SK-N-SH treated with all-trans-retinoic acid at 6 μM for 48 hours (cell line): ENCODE measurements around the gene TST.

Source experiments
- ATAC-seq: fragments of 200-7000 bp; cut with Tn5 transposase; 3 replicates; pipeline ENCODE4 v1.9.1; 2020; ENCODE audit warnings: mild to moderate bottlenecking, moderate library complexity
- ARNTL ChIP-seq: fragments of 450-650 bp; formaldehyde crosslinking; IDR thresholded peaks from 2 replicates; pipeline ENCODE4 v1.5.0; 2020; ENCODE audit warnings: low read depth, mild to moderate bottlenecking, moderate library complexity, borderline replicate concordance
- BACH2 ChIP-seq: fragments of 250-450 bp; sonication (Bioruptor Pico); IDR thresholded peaks from 2 replicates; pipeline ENCODE4 v1.9.0; 2021; ENCODE audit warnings: mild to moderate bottlenecking, borderline replicate concordance
- ESRRG ChIP-seq: fragments of 250-450 bp; sonication (Bioruptor Pico); IDR thresholded peaks from 2 replicates; pipeline ENCODE4 v1.6.1; 2021; ENCODE audit warnings: mild to moderate bottlenecking
- GLIS3 ChIP-seq: fragments of 250-450 bp; sonication (Bioruptor Pico); IDR thresholded peaks from 2 replicates; pipeline ENCODE4 v1.5.0; 2020; ENCODE audit warnings: mild to moderate bottlenecking, moderate library complexity
- ISL1 ChIP-seq: fragments of 250-450 bp; sonication (Bioruptor Pico); IDR thresholded peaks from 2 replicates; pipeline ENCODE4 v2.1.2; 2022; ENCODE audit warnings: mild to moderate bottlenecking, moderate library complexity
- OSR1 ChIP-seq: fragments of 250-450 bp; sonication (Bioruptor Pico); IDR thresholded peaks from 2 replicates; pipeline ENCODE4 v1.8.0; 2022; ENCODE audit warnings: moderate library complexity, mild to moderate bottlenecking, inconsistent platforms
- PPARA ChIP-seq: fragments of 250-450 bp; sonication (Bioruptor Pico); IDR thresholded peaks from 2 replicates; pipeline ENCODE4 v1.5.0; 2020; ENCODE audit warnings: mild to moderate bottlenecking, borderline replicate concordance
- RARB ChIP-seq: fragments of 250-450 bp; sonication (Bioruptor Pico); IDR thresholded peaks from 2 replicates; pipeline ENCODE4 v1.8.0; 2021; ENCODE audit warnings: mild to moderate bottlenecking, moderate library complexity
- SNAI2 ChIP-seq: fragments of 250-450 bp; sonication (Bioruptor Pico); IDR thresholded peaks from 2 replicates; pipeline ENCODE4 v1.5.0; 2020; ENCODE audit warnings: mild to moderate bottlenecking, moderate library complexity
- TCF4 ChIP-seq: fragments of 250-450 bp; sonication (Bioruptor Pico); IDR thresholded peaks from 2 replicates; pipeline ENCODE4 v1.8.0; 2021; ENCODE audit warnings: mild to moderate bottlenecking, moderate library complexity, borderline replicate concordance
- TOX ChIP-seq: fragments of 250-450 bp; sonication (Bioruptor Pico); IDR thresholded peaks from 2 replicates; pipeline ENCODE4 v1.8.0; 2021; ENCODE audit warnings: mild to moderate bottlenecking, moderate library complexity, borderline replicate concordance
- ZC3H10 ChIP-seq: fragments of 250-450 bp; sonication (Bioruptor Pico); IDR thresholded peaks from 2 replicates; pipeline ENCODE4 v1.5.1; 2021; ENCODE audit warnings: mild to moderate bottlenecking, moderate library complexity
- ZFP3 ChIP-seq: fragments of 250-450 bp; sonication (Bioruptor Pico); IDR thresholded peaks from 2 replicates; pipeline ENCODE4 v1.5.0; 2020; ENCODE audit warnings: mild to moderate bottlenecking, moderate library complexity
- ZFP30 ChIP-seq: fragments of 450-650 bp; formaldehyde crosslinking; IDR thresholded peaks from 2 replicates; pipeline ENCODE4 v1.5.0; 2022; ENCODE audit warnings: mild to moderate bottlenecking, moderate library complexity
- ZNF565 ChIP-seq: fragments of 450-650 bp; formaldehyde crosslinking; conservative IDR thresholded peaks from 2 replicates; pipeline ENCODE4 v1.5.0; 2020; ENCODE audit warnings: low read depth, mild to moderate bottlenecking, moderate library complexity
- ZNF8 ChIP-seq: fragments of 450-650 bp; formaldehyde crosslinking; IDR thresholded peaks from 2 replicates; pipeline ENCODE4 v1.5.0; 2020; ENCODE audit warnings: mild to moderate bottlenecking, moderate library complexity
- TF ChIP-seq, protein P1 (sequence below): fragments of 250-450 bp; sonication (Bioruptor Pico); IDR thresholded peaks from 2 replicates; pipeline ENCODE4 v1.8.0; 2020; ENCODE audit warnings: mild to moderate bottlenecking, moderate library complexity, borderline replicate concordance
- TF ChIP-seq, protein P2 (sequence below): fragments of 250-450 bp; sonication (Bioruptor Pico); IDR thresholded peaks from 2 replicates; pipeline ENCODE4 v1.5.1; 2021; ENCODE audit warnings: mild to moderate bottlenecking, moderate library complexity
- TF ChIP-seq, protein P3 (sequence below): fragments of 250-450 bp; sonication (Bioruptor Pico); IDR thresholded peaks from 2 replicates; pipeline ENCODE4 v1.8.0; 2021; ENCODE audit warnings: low read depth, mild to moderate bottlenecking, moderate library complexity, borderline replicate concordance
- TF ChIP-seq, protein P4 (sequence below): fragments of 250-450 bp; sonication (Bioruptor Pico); IDR thresholded peaks from 2 replicates; pipeline ENCODE4 v1.5.0; 2020; ENCODE audit warnings: mild to moderate bottlenecking, moderate library complexity
- TF ChIP-seq, protein P5 (sequence below): fragments of 250-450 bp; sonication (Bioruptor Pico); IDR thresholded peaks from 2 replicates; pipeline ENCODE4 v1.5.1; 2020; ENCODE audit warnings: low read depth, mild to moderate bottlenecking, moderate library complexity

Gene TST

DNA sequence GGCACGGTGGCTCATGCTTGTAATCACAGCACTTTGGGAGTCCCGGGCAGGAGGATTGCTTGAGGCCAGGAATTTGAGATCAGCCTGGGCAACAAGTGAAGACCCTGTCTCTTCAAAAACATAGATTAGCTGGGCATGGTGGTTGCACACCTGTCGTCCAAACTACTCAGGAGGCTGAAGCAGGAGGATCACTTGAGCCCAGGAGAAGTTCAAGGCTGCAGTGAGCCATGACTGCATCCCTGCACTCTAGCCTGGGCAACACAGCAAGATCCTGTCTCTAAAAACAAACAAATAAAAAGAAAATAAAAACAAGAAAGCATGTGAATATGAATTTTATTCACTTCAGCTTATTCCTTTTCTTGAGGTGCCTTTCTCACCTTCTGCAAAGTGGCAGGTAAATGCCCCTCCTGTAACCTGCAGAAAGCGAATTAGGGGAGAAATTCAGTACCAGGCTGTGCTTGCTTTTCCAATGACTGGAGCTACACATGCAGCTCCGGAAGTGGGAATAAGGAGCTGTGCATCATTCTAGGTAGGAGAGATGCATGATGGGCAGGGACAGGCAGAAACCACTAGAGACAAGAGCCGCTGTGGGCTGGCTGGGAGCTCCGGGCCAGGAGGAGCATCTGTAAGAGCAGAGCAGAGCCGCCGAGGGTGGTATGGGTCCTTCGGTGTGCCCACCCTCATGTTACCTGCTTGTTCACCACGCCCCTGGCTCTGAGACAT, 17.6 kb upstream of the TST start:
- TF ChIP-seq ZC3H10 (CRISPR knock-in tag) = no peak
- TF ChIP-seq, protein P1, sequence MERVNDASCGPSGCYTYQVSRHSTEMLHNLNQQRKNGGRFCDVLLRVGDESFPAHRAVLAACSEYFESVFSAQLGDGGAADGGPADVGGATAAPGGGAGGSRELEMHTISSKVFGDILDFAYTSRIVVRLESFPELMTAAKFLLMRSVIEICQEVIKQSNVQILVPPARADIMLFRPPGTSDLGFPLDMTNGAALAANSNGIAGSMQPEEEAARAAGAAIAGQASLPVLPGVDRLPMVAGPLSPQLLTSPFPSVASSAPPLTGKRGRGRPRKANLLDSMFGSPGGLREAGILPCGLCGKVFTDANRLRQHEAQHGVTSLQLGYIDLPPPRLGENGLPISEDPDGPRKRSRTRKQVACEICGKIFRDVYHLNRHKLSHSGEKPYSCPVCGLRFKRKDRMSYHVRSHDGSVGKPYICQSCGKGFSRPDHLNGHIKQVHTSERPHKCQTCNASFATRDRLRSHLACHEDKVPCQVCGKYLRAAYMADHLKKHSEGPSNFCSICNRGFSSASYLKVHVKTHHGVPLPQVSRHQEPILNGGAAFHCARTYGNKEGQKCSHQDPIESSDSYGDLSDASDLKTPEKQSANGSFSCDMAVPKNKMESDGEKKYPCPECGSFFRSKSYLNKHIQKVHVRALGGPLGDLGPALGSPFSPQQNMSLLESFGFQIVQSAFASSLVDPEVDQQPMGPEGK = no peak
- no peak for TF ChIP-seq SNAI2 (CRISPR knock-in tag)
- TF ChIP-seq BACH2 (CRISPR knock-in tag) = no peak
- TF ChIP-seq, protein P2, sequence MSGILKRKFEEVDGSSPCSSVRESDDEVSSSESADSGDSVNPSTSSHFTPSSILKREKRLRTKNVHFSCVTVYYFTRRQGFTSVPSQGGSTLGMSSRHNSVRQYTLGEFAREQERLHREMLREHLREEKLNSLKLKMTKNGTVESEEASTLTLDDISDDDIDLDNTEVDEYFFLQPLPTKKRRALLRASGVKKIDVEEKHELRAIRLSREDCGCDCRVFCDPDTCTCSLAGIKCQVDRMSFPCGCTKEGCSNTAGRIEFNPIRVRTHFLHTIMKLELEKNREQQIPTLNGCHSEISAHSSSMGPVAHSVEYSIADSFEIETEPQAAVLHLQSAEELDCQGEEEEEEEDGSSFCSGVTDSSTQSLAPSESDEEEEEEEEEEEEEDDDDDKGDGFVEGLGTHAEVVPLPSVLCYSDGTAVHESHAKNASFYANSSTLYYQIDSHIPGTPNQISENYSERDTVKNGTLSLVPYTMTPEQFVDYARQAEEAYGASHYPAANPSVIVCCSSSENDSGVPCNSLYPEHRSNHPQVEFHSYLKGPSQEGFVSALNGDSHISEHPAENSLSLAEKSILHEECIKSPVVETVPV (CRISPR knock-in tag) = no peak
- no peak for TF ChIP-seq ESRRG (CRISPR knock-in tag)
- TF ChIP-seq, protein P3, sequence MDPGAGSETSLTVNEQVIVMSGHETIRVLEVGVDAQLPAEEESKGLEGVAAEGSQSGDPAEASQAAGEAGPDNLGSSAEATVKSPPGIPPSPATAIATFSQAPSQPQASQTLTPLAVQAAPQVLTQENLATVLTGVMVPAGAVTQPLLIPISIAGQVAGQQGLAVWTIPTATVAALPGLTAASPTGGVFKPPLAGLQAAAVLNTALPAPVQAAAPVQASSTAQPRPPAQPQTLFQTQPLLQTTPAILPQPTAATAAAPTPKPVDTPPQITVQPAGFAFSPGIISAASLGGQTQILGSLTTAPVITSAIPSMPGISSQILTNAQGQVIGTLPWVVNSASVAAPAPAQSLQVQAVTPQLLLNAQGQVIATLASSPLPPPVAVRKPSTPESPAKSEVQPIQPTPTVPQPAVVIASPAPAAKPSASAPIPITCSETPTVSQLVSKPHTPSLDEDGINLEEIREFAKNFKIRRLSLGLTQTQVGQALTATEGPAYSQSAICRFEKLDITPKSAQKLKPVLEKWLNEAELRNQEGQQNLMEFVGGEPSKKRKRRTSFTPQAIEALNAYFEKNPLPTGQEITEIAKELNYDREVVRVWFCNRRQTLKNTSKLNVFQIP (CRISPR knock-in tag) = no peak
- TF ChIP-seq OSR1 (CRISPR knock-in tag) = no peak
- TF ChIP-seq, protein P4, sequence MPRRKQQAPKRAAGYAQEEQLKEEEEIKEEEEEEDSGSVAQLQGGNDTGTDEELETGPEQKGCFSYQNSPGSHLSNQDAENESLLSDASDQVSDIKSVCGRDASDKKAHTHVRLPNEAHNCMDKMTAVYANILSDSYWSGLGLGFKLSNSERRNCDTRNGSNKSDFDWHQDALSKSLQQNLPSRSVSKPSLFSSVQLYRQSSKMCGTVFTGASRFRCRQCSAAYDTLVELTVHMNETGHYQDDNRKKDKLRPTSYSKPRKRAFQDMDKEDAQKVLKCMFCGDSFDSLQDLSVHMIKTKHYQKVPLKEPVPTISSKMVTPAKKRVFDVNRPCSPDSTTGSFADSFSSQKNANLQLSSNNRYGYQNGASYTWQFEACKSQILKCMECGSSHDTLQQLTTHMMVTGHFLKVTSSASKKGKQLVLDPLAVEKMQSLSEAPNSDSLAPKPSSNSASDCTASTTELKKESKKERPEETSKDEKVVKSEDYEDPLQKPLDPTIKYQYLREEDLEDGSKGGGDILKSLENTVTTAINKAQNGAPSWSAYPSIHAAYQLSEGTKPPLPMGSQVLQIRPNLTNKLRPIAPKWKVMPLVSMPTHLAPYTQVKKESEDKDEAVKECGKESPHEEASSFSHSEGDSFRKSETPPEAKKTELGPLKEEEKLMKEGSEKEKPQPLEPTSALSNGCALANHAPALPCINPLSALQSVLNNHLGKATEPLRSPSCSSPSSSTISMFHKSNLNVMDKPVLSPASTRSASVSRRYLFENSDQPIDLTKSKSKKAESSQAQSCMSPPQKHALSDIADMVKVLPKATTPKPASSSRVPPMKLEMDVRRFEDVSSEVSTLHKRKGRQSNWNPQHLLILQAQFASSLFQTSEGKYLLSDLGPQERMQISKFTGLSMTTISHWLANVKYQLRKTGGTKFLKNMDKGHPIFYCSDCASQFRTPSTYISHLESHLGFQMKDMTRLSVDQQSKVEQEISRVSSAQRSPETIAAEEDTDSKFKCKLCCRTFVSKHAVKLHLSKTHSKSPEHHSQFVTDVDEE = no peak
- no peak for TF ChIP-seq ZFP30 (CRISPR knock-in tag)
- no peak for TF ChIP-seq ISL1
- TF ChIP-seq TOX (CRISPR knock-in tag) = no peak
- no peak for TF ChIP-seq PPARA
- no peak for TF ChIP-seq ARNTL (CRISPR knock-in tag)
- TF ChIP-seq, protein P5, sequence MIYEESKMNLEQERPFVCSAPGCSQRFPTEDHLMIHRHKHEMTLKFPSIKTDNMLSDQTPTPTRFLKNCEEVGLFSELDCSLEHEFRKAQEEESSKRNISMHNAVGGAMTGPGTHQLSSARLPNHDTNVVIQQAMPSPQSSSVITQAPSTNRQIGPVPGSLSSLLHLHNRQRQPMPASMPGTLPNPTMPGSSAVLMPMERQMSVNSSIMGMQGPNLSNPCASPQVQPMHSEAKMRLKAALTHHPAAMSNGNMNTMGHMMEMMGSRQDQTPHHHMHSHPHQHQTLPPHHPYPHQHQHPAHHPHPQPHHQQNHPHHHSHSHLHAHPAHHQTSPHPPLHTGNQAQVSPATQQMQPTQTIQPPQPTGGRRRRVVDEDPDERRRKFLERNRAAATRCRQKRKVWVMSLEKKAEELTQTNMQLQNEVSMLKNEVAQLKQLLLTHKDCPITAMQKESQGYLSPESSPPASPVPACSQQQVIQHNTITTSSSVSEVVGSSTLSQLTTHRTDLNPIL (CRISPR knock-in tag) = no peak
- TF ChIP-seq GLIS3 (CRISPR knock-in tag) = no peak
- TF ChIP-seq ZFP3 (CRISPR knock-in tag) = no peak
- TF ChIP-seq TCF4 (CRISPR knock-in tag) = no peak
- no peak for ATAC-seq

DNA sequence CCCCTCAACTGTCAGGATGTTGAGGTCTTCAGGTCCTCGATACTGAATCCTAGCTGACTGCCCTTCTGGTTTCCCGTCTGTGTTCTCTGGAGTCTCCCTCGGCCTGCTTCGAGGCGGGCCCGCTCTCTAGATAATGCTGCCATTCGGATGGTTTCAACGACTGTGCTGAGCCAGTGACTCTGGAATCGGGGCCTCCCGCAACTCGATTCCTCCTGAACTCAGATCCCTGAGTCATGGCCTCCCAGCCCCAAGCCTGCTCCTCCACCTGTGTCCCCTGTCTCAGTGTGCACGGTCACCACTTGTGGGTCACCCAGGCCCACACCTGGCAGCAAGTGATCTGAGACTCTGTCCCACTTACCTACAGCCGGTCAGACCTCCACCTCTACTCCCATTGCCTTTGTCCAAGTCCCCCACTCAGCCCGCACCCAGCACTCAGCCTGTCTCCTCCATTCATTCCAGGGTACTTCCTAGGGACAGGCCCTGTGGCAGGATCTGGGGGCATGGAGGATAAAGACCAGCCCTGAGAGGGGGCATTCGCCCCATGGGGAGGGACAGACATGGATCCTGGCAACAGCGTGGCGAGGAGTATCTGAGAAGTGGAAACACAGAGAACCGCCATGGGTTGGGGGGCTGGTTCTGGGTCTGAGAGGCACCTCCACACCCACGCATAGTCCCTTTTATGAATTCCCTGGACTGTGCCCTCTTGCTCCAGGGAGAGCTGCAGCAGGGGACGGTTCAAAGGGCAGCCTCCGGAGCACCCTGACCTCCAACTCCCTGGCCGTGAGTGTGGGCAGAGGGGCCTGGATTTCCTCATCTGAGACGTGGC, 14.6 kb upstream of the TST start:
- ATAC-seq = no peak
- TF ChIP-seq TCF4 (CRISPR knock-in tag) (no peak), ZFP3 (CRISPR knock-in tag) (no peak), ZNF565 (CRISPR knock-in tag) (no peak), ZFP30 (CRISPR knock-in tag) (no peak), RARB (no peak), ARNTL (CRISPR knock-in tag) (no peak), ISL1 (no peak), ZNF8 (CRISPR knock-in tag) (no peak), BACH2 (CRISPR knock-in tag) (no peak)
- TF ChIP-seq, protein P3 (CRISPR knock-in tag) = no peak
- TF ChIP-seq, protein P5 (CRISPR knock-in tag) = no peak
- TF ChIP-seq, protein P1 = no peak
- TF ChIP-seq, protein P2 (CRISPR knock-in tag) = no peak
